Prostate gland (tissue), 2 donors: ENCODE measurements around the gene BEAN1. TPM values are rescaled to one million over a fixed set of nuclear protein-coding genes. Genes with fewer than 3 reads are reported as not detected.

Experiments
- DNase-seq: peaks from one replicate; pipeline ENCODE4 v3.0.0-alpha.2; 2019; ENCODE audit warnings: low spot score
- H3K27ac ChIP-seq, 2 donors: fragments of 200-600 bp; sonication (generic); 2 replicates each; pipeline ENCODE4 v1.5.1; 2017 to 2019
- H3K27me3 ChIP-seq: fragments of 200-600 bp; sonication (generic); replicated peaks from 2 replicates; pipeline ENCODE4 v1.5.1; 2019; ENCODE audit not compliant: insufficient read depth
- H3K36me3 ChIP-seq, 2 donors: fragments of 200-600 bp; sonication (generic); 1 replicate in 1 of 2; 2 replicates in 1 of 2; pipeline versions ENCODE4 v1.5.1 to v1.8.1; 2017 to 2019
- H3K4me1 ChIP-seq: fragments of 200-600 bp; sonication (generic); replicated peaks from 2 replicates; pipeline ENCODE4 v1.5.1; 2019
- H3K4me3 ChIP-seq, 2 donors: fragments of 200-600 bp; sonication (generic); 2 replicates each; pipeline ENCODE4 v1.5.1; 2017 to 2019
- H3K9me3 ChIP-seq: fragments of 200-600 bp; sonication (generic); 2 replicates; pipeline ENCODE4 v1.5.1; 2017
- POLR2A ChIP-seq: fragments of 450-650 bp; IDR thresholded peaks from one replicate; pipeline ENCODE4 v1.6.1; 2016; ENCODE audit warnings: antibody characterized with exemption, mild to moderate bottlenecking
- POLR2AphosphoS5 ChIP-seq: sonication (generic); formaldehyde crosslinking; IDR thresholded peaks from one replicate; pipeline ENCODE4 v1.6.1; 2017; ENCODE audit warnings: antibody characterized with exemption
- WGBS: methylation state at CpG from one replicate; pipeline ENCODE4 v1.1.5; 2018; 5-methylcytosine and 5-hydroxymethylcytosine counted together
- intact Hi-C: fragments of 100-400 bp; cut with DNase I; formaldehyde crosslinking; loops from one replicate; pipeline ENCODE4 v1.14.2; 2022
- total RNA-seq, 2 donors: library from RNA; depleted of rRNA; stranded (reverse); fragments of >200 nt; gene quantifications; one replicate each; pipeline ENCODE4 v1.1.0, GENCODE V29; 2016
- TF ChIP-seq, protein P1 (sequence below), 4 experiments: fragments of 200-600 bp in 2 of 4; fragments of 450-650 bp in 2 of 4; sonication (generic) in 2 of 4; IDR thresholded peaks; 1 replicate in 3 of 4; 2 replicates in 1 of 4; pipeline ENCODE4 v1.5.1; 2016 to 2019; ENCODE audit warnings: antibody characterized with exemption in 4 of 4, mild to moderate bottlenecking in 2 of 4, moderate library complexity in 2 of 4

Gene BEAN1
- total RNA-seq, 2 donors from 2014 or later, result 0.14 to 0.51 TPM

DNA sequence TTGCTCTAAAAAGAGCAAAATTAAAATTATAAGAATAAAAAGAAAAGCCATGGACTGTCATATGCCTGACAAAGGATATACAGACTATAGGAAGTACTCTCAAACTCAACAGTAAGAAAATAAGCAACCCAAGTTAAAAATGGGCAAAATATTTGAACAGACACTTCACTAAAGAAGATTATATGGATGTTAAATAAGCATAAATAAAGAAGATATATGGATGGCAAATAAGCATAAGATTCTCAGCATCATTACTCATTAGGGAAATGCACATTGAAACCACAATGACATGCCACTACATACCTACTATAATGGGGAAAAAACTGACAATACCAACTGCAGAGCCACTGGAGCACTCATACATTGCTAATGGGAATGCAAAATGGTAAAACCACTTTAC, 14.9 kb upstream of the BEAN1 start:
- H3K36me3 ChIP-seq, result no peaks in the 10 kb centered on the region
- H3K9me3 ChIP-seq, result no peaks in the 10 kb centered on the region
- TF ChIP-seq, protein P1, sequence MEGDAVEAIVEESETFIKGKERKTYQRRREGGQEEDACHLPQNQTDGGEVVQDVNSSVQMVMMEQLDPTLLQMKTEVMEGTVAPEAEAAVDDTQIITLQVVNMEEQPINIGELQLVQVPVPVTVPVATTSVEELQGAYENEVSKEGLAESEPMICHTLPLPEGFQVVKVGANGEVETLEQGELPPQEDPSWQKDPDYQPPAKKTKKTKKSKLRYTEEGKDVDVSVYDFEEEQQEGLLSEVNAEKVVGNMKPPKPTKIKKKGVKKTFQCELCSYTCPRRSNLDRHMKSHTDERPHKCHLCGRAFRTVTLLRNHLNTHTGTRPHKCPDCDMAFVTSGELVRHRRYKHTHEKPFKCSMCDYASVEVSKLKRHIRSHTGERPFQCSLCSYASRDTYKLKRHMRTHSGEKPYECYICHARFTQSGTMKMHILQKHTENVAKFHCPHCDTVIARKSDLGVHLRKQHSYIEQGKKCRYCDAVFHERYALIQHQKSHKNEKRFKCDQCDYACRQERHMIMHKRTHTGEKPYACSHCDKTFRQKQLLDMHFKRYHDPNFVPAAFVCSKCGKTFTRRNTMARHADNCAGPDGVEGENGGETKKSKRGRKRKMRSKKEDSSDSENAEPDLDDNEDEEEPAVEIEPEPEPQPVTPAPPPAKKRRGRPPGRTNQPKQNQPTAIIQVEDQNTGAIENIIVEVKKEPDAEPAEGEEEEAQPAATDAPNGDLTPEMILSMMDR (IDR thresholded peaks at IDR 0.05), result no peak
- TF ChIP-seq POLR2AphosphoS5 (no peak), POLR2A (no peak)
- intact Hi-C loops, result no loop called here
- DNase-seq, result no peak
- no peak overlapping the region for H3K4me3 ChIP-seq
- H3K4me1 ChIP-seq, result no peaks in the 10 kb centered on the region
- no peaks in the 10 kb centered on the region for H3K27me3 ChIP-seq
- no peak overlapping the region for H3K27ac ChIP-seq

DNA sequence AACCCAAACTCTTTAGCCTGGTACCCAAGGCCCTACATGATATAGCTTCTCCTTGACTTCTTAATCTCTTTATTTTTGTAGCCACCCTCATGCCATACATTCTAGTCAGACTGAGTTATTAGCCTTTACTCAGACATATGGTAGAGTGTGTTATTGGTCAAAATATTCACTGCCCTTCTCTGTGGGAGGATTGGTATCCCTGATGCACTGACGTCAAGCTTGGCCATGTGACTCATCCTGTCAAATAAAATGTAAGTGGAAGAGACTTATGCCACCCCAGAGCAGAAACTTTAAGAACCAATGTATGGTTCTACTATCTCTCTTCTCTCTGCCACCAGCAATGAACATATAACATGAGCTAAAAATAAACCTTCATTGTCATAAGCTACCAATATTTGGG, 12.2 kb upstream of the BEAN1 start:
- Histone ChIP-seq H3K9me3 (no peaks in the 10 kb centered on the region), H3K27ac (no peak overlapping the region), H3K27me3 (no peaks in the 10 kb centered on the region), H3K36me3 (no peaks in the 10 kb centered on the region), H3K4me1 (no peaks in the 10 kb centered on the region), H3K4me3 (no peak overlapping the region)
- TF ChIP-seq, protein P1 (IDR thresholded peaks at IDR 0.05), result no peak
- WGBS, result 38% methylated on average over 1 of the region's 1 CpG
- intact Hi-C loops, result no loop called here
- DNase-seq, result no peak

DNA sequence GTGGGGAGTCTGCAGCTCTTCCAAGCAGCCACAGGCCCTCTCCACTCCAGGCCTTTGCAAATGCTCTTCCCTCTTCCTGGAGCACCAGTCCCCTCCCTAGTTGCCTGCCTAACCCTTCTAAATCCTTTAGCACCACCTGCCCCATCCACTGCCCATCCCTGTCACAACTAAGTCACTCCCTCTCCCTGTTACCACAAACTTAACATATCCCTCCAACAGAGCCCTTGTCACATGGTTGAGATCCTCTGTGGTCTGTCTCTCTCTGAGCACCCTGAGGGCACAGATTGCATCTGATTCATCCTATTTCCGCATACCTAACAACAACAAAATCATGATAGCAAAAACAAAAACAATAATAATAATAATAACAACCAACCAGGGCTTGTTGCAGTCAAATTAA, 11.0 kb upstream of the BEAN1 start:
- intact Hi-C loops, result no loop called here
- no peak for DNase-seq
- Histone ChIP-seq H3K27me3 (no peaks in the 10 kb centered on the region), H3K36me3 (no peaks in the 10 kb centered on the region), H3K4me1 (no peaks in the 10 kb centered on the region), H3K9me3 (no peaks in the 10 kb centered on the region), H3K4me3 (no peak overlapping the region), H3K27ac (no peak overlapping the region)
- TF ChIP-seq POLR2AphosphoS5, result no peak
- TF ChIP-seq POLR2A, result no peak
- WGBS, result 97% methylated on average over 1 of the region's 1 CpG

DNA sequence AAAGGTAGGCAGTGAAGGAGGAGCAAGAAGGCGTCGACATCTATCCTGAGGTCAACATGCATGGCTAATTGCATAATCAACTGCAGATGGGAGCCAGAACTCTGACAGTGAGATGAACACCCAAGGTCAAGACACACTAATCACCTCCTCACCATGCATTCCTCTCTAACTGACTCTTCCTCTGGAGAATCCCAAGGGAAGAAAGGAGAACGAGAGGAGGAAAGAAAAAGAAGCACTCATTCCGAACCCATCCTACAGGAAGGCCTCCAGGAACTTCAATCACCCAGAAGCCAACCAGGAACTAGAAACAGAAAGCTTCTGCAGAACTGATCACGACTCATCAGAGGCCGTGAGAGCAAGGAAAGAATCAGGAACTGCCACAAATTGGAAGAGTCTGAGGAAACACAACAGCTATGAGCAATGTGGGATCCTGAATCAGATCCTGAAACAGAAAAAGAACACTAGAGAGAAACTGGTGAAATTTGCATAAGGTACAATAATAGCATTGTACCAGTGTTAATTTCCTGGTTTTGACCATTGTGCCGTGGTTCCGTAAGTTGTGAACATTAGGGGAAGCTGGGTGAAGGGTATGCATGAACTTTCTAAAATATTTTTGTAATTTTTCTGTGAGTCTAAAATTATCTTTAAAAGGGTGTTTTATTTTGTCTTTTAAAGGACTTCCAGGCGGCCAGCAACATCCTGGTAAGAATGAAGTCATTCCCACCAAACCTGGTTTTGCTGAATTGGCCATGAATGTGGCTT, 10.0 kb upstream of the BEAN1 start:
- no peaks in the 10 kb centered on the region for H3K27me3 ChIP-seq
- WGBS, result 79% methylated on average over 9 of the region's 9 CpGs
- H3K4me1 ChIP-seq, result no peaks in the 10 kb centered on the region
- no peak overlapping the region for H3K4me3 ChIP-seq
- no peak for DNase-seq
- intact Hi-C loops, result no loop called here
- no peaks in the 10 kb centered on the region for H3K9me3 ChIP-seq
- H3K27ac ChIP-seq, result no peak overlapping the region
- TF ChIP-seq, protein P1 (IDR thresholded peaks at IDR 0.05), result no peak
- TF ChIP-seq POLR2A (no peak), POLR2AphosphoS5 (no peak)
- no peaks in the 10 kb centered on the region for H3K36me3 ChIP-seq

DNA sequence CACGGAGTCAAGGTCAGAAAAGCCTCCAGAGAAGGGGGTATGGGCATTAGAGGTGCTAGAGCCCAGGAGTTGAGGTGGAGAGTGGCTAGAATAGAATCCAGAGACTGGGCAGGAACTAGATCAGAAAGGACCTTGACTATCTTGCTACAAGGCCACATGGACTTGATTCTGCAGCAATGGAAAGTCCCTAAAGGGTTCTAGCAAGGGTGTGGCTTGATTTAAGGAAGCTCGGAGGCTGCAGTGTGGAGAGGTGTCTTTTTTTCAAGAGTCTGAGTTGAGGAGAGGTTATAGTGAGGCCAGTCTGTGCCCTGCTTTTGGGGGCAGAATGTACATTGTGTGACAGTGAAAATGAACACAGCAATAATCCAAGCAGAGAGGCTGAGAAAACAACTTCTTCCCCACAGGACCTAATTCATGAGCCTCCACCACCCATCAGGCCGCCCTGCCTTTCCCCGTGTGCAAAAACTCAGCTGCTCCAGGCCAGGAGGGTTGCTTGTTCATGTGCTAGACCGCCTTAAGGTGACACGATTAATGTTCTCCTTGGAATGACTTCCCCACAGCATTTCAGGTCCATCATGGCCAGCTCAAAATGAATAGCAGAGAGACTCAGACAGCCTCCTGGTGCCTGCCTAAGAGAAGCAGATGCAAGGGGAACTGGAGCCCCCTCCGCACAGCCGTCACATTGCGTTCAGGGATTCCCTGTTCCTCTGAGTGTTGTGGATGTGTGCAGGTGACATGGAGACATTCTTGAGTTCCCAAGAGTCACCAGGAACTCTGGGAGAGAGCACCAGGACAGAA, 8.7 kb upstream of the BEAN1 start:
- WGBS, result 73% methylated on average over 9 of the region's 9 CpGs
- H3K9me3 ChIP-seq, result no peaks in the 10 kb centered on the region
- TF ChIP-seq, protein P1 (IDR thresholded peaks at IDR 0.05), result no peak
- no peak for TF ChIP-seq POLR2AphosphoS5
- no peak for TF ChIP-seq POLR2A
- DNase-seq, result no peak
- no peaks in the 10 kb centered on the region for H3K4me1 ChIP-seq
- no peak overlapping the region for H3K27ac ChIP-seq
- no peaks in the 10 kb centered on the region for H3K36me3 ChIP-seq
- H3K27me3 ChIP-seq, result no peaks in the 10 kb centered on the region
- intact Hi-C loops, result no loop called here
- H3K4me3 ChIP-seq, result no peak overlapping the region
